Tibial artery (tissue), 4 donors: ENCODE data around the gene GAL3ST3.

ENCODE experiments used
- DNase-seq, 2 donors: peaks; one replicate each; pipeline ENCODE4 v3.0.0-alpha.2; 2019
- H3K27ac ChIP-seq, 2 donors: fragments of 200-600 bp; sonication (generic) in 1 of 2; 1 replicate in 1 of 2; 2 replicates in 1 of 2; pipeline ENCODE4 v1.5.1; 2018 to 2019; ENCODE audit warnings: mild to moderate bottlenecking in 1 of 2
- H3K27me3 ChIP-seq, 2 donors: fragments of 200-600 bp; sonication (generic) in 1 of 2; one replicate each; pipeline versions ENCODE4 v1.5.1 to v1.6.0; 2016 to 2019
- H3K36me3 ChIP-seq, 3 donors: fragments of 200-600 bp; sonication (generic) in 2 of 3; one replicate each; pipeline ENCODE4 v1.5.1; 2016 to 2019; ENCODE audit warnings: mild to moderate bottlenecking in 2 of 3
- H3K4me1 ChIP-seq, 4 donors: fragments of 200-600 bp; sonication (generic) in 2 of 4; 1 replicate in 3 of 4; 2 replicates in 1 of 4; pipeline ENCODE4 v1.5.1; 2016 to 2019
- H3K4me3 ChIP-seq, 2 donors: fragments of 200-600 bp; sonication (generic) in 1 of 2; 1 replicate in 1 of 2; 2 replicates in 1 of 2; pipeline ENCODE4 v1.5.1; 2018 to 2019; ENCODE audit warnings: mild to moderate bottlenecking in 2 of 2
- H3K9me3 ChIP-seq, 3 donors: fragments of 200-600 bp; sonication (generic) in 1 of 3; one replicate each; pipeline ENCODE4 v1.5.1; 2016 to 2019
- CTCF ChIP-seq, 2 experiments: fragments of 200-600 bp in 1 of 2; fragments of 450-650 bp in 1 of 2; IDR thresholded peaks; one replicate each; pipeline ENCODE4 v1.5.1; 2017 to 2019; ENCODE audit warnings: antibody characterized with exemption in 2 of 2, mild to moderate bottlenecking in 1 of 2, moderate library complexity in 1 of 2
- intact Hi-C: fragments of 100-400 bp; cut with DNase I; formaldehyde crosslinking; loops from one replicate; pipeline ENCODE4 v1.15.0; 2023; ENCODE audit warnings: low total_unique reads

GAL3ST3 gene

GRCh38 chr11:66077927-66078326, 29.0 kb upstream of the GAL3ST3 start:
- H3K27ac ChIP-seq: no peak overlapping the region
- DNase-seq: no peak
- TF ChIP-seq CTCF (IDR thresholded peaks at IDR 0.05): no peak
- H3K4me3 ChIP-seq: no peak overlapping the region
- peaks cover 0 to 48% (median 36%) of the 10 kb centered on the region in 4 donors for H3K4me1 ChIP-seq
- no peaks in the 10 kb centered on the region for H3K27me3 ChIP-seq
- H3K9me3 ChIP-seq: no peaks in the 10 kb centered on the region
- peaks cover 0 to 5% (median 0%) of the 10 kb centered on the region in 3 donors for H3K36me3 ChIP-seq
- intact Hi-C loops: no loop called here

GRCh38 chr11:66076561-66076960, 27.6 kb upstream of the GAL3ST3 start:
- peaks cover 0 to 41% (median 35%) of the 10 kb centered on the region in 4 donors for H3K4me1 ChIP-seq
- no peak overlapping the region for H3K27ac ChIP-seq
- no peaks in the 10 kb centered on the region for H3K27me3 ChIP-seq
- peaks cover 0 to 5% (median 0%) of the 10 kb centered on the region in 3 donors for H3K36me3 ChIP-seq
- no peak overlapping the region for H3K4me3 ChIP-seq
- H3K9me3 ChIP-seq: no peaks in the 10 kb centered on the region
- intact Hi-C loops: no loop called here
- no peak for TF ChIP-seq CTCF (IDR thresholded peaks at IDR 0.05)
- DNase-seq: no peak

GRCh38 chr11:66075273-66075672, 26.3 kb upstream of the GAL3ST3 start:
- Histone ChIP-seq H3K4me1 (peaks cover 0 to 33% (median 27%) of the 10 kb centered on the region in 4 donors), H3K27me3 (no peaks in the 10 kb centered on the region), H3K4me3 (no peak overlapping the region), H3K36me3 (peaks cover 0 to 5% (median 0%) of the 10 kb centered on the region in 3 donors), H3K27ac (no peak overlapping the region), H3K9me3 (no peaks in the 10 kb centered on the region)
- intact Hi-C loops: no loop called here
- TF ChIP-seq CTCF (IDR thresholded peaks at IDR 0.05): no peak
- no peak for DNase-seq

- Histone ChIP-seq H3K4me1 (peaks cover 5 to 34% (median 30%) of the 10 kb centered on the region in 4 donors), H3K27me3 (no peaks in the 10 kb centered on the region), H3K9me3 (no peaks in the 10 kb centered on the region), H3K27ac (no peak overlapping the region), H3K36me3 (peaks cover 0 to 5% (median 1%) of the 10 kb centered on the region in 3 donors), H3K4me3 (no peak overlapping the region)
- intact Hi-C loops: no loop called here
- DNase-seq: no peak
- no peak for TF ChIP-seq CTCF (IDR thresholded peaks at IDR 0.05)
Measured at GRCh38 chr11:66073669-66074068, 24.7 kb upstream of the GAL3ST3 start.

- DNase-seq: no peak
- Histone ChIP-seq H3K9me3 (no peaks in the 10 kb centered on the region), H3K4me3 (no peak overlapping the region), H3K36me3 (peaks cover 5 to 16% (median 13%) of the 10 kb centered on the region in 3 donors), H3K4me1 (peaks cover 5 to 43% (median 35%) of the 10 kb centered on the region in 4 donors), H3K27me3 (no peaks in the 10 kb centered on the region), H3K27ac (no peak overlapping the region)
- intact Hi-C loops: no loop called here
- no peak for TF ChIP-seq CTCF (IDR thresholded peaks at IDR 0.05)
Measured at GRCh38 chr11:66072518-66072917, 23.6 kb upstream of the GAL3ST3 start.

- H3K4me3 ChIP-seq: no peak overlapping the region
- intact Hi-C loops: no loop called here
- no peak for TF ChIP-seq CTCF (IDR thresholded peaks at IDR 0.05)
- no peak for DNase-seq
- H3K4me1 ChIP-seq: peaks cover 5 to 40% (median 35%) of the 10 kb centered on the region in 4 donors
- peak overlapping the region; percentile 94 to 97 for H3K27ac ChIP-seq
- no peaks in the 10 kb centered on the region for H3K27me3 ChIP-seq
- H3K36me3 ChIP-seq: peaks cover 10 to 20% (median 17%) of the 10 kb centered on the region in 3 donors
- H3K9me3 ChIP-seq: no peaks in the 10 kb centered on the region
Measured at GRCh38 chr11:66072081-66072480, 23.1 kb upstream of the GAL3ST3 start.
